Thoracic aorta (tissue), 2 donors: ENCODE data around the gene ZNF654. TPM values are rescaled to one million over a fixed set of nuclear protein-coding genes. Genes with fewer than 3 reads are reported as not detected.

Experiments used
- ATAC-seq: fragments of 150-250 bp; one replicate; pipeline ENCODE4 v1.8.0; 2017; ENCODE audit warnings: low read depth; ENCODE audit not compliant: insufficient number of reproducible peaks, low FRiP score
- DNase-seq: peaks from one replicate; pipeline ENCODE4 v3.0.0-alpha.2; 2020; ENCODE audit warnings: low spot score
- H3K27ac ChIP-seq, 2 donors: fragments of 200-600 bp; sonication (generic); 1 replicate in 1 of 2; 2 replicates in 1 of 2; pipeline ENCODE4 v1.5.1; 2016; ENCODE audit warnings: mild to moderate bottlenecking in 2 of 2, moderate library complexity in 2 of 2
- H3K27me3 ChIP-seq: fragments of 200-600 bp; sonication (generic); replicated peaks from 2 replicates; pipeline ENCODE4 v1.6.0; 2016; ENCODE audit warnings: mild to moderate bottlenecking; ENCODE audit not compliant: insufficient read depth
- H3K36me3 ChIP-seq: fragments of 200-600 bp; sonication (generic); one replicate; pipeline ENCODE4 v1.5.1; 2016
- H3K4me1 ChIP-seq, 2 donors: fragments of 200-600 bp; sonication (generic); 1 replicate in 1 of 2; 2 replicates in 1 of 2; pipeline versions ENCODE4 v1.5.1 to v1.6.0; 2016; ENCODE audit warnings: low read depth in 2 of 2, mild to moderate bottlenecking in 1 of 2; ENCODE audit not compliant: control insufficient read depth in 1 of 2
- H3K4me3 ChIP-seq: fragments of 200-600 bp; sonication (generic); 2 replicates; pipeline ENCODE4 v1.5.1; 2016; ENCODE audit warnings: mild to moderate bottlenecking
- H3K9me3 ChIP-seq: fragments of 200-600 bp; sonication (generic); 2 replicates; pipeline ENCODE4 v1.5.1; 2016
- total RNA-seq, 2 donors: library from RNA; depleted of rRNA; stranded (reverse); fragments of >200 nt; gene quantifications; one replicate each; pipeline versions ENCODE4 v1.1.0 to v1.2.3, GENCODE V29; 2016
- TF ChIP-seq, protein P1 (sequence below): fragments of 200-600 bp; sonication (generic); IDR thresholded peaks from one replicate; pipeline ENCODE4 v1.5.1; 2019; ENCODE audit warnings: antibody characterized with exemption

ZNF654 gene
- total RNA-seq, 2 donors from 2014 or later: 7.7 to 15.4 TPM

DNA sequence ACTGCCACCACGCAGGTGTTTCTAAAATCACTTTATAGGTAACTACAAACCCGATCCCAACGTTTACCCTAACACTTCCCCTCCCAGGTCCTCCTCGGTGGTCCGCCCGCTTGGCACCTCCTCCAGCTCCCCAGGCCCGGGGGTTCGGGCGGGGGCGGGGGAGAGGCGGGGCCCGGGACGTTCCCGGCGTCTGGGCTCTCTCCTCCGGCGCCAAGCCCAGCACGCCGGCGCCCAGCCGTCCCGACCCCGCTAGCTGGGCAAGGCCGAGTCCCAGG is 812 bp upstream of the ZNF654 start:
- ATAC-seq: no peak
- Histone ChIP-seq H3K9me3 (no peaks in the 10 kb centered on the region), H3K4me1 (peaks cover 32 to 41% of the 10 kb centered on the region in 2 donors), H3K36me3 (peaks cover 11% of the 10 kb centered on the region), H3K4me3 (peak overlapping the region; percentile 97), H3K27me3 (no peaks in the 10 kb centered on the region), H3K27ac (peak overlapping the region; percentile 98)
- TF ChIP-seq, protein P1, sequence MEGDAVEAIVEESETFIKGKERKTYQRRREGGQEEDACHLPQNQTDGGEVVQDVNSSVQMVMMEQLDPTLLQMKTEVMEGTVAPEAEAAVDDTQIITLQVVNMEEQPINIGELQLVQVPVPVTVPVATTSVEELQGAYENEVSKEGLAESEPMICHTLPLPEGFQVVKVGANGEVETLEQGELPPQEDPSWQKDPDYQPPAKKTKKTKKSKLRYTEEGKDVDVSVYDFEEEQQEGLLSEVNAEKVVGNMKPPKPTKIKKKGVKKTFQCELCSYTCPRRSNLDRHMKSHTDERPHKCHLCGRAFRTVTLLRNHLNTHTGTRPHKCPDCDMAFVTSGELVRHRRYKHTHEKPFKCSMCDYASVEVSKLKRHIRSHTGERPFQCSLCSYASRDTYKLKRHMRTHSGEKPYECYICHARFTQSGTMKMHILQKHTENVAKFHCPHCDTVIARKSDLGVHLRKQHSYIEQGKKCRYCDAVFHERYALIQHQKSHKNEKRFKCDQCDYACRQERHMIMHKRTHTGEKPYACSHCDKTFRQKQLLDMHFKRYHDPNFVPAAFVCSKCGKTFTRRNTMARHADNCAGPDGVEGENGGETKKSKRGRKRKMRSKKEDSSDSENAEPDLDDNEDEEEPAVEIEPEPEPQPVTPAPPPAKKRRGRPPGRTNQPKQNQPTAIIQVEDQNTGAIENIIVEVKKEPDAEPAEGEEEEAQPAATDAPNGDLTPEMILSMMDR: no peak
- DNase-seq: no peak

DNA sequence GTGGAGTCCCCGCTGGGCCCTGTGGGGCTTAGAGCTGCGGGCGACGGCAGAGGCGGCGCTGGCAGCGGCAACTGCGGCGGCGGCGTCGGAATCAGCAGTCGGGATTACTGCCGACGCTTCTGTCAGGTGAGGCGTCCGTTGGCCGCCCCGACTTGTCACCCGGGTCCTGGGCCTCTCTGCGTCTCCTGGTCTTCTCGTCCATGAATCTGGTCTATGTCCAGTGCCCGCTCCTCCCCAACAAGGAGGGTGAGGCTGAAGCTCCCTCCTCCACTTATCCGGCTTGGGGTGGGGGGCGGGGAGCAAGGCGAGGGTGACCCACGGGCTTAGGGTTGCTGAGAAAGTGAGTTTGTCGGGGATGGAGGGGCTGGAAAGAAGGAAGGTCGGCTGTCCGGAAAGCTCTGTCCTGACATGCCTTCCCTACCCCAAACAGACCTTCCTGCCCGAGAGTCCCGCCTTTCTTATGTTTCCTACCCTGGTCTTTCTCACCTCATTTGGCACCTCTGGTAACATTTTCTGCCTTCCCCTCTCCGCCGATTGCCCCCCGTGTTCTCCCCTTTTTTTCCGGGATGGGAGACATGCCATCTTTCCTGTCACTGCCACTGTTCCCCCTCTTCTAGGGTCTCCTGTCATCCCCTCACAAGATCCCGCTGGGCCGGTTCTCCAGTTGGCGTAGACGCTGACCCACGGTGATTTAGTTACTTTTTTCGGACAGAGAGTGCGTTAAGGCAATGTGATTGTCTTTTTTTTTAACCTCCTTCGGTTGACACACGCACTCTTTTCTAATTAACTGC is 520 bp downstream of the ZNF654 start:
- peak overlapping the region; percentile 97 for H3K4me3 ChIP-seq
- H3K9me3 ChIP-seq: no peaks in the 10 kb centered on the region
- peaks cover 35 to 41% of the 10 kb centered on the region in 2 donors for H3K4me1 ChIP-seq
- no peak for DNase-seq
- TF ChIP-seq, protein P1: no peak
- peak overlapping the region; percentile 83 to 98 for H3K27ac ChIP-seq
- H3K36me3 ChIP-seq: peaks cover 11% of the 10 kb centered on the region
- ATAC-seq: peak; percentile 0
- H3K27me3 ChIP-seq: no peaks in the 10 kb centered on the region

DNA sequence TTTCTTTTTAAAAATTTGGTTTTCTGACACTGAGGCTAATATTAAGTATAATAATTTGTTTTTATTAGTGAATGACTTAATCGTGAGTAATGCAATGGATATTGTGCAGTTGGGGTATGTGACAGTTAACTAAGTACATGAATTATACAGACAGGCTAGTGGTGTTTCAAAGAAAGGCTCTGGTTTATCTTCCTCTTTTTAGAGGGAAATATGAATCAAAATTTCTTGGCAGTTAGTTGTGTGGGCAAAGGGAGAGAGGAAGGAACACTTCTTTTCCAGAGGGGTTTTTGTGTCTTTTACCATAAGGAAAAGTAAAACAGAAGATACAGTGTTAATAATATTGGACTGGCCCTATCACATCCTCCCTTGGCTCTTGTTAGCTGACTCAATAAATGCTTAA is 2.7 kb downstream of the ZNF654 start:
- Histone ChIP-seq H3K9me3 (no peaks in the 10 kb centered on the region), H3K4me1 (peaks cover 40 to 47% of the 10 kb centered on the region in 2 donors), H3K36me3 (no peaks in the 10 kb centered on the region), H3K4me3 (peak overlapping the region; percentile 97), H3K27me3 (no peaks in the 10 kb centered on the region), H3K27ac (no peak overlapping the region)
- ATAC-seq: no peak
- no peak for DNase-seq
- TF ChIP-seq, protein P1: no peak

DNA sequence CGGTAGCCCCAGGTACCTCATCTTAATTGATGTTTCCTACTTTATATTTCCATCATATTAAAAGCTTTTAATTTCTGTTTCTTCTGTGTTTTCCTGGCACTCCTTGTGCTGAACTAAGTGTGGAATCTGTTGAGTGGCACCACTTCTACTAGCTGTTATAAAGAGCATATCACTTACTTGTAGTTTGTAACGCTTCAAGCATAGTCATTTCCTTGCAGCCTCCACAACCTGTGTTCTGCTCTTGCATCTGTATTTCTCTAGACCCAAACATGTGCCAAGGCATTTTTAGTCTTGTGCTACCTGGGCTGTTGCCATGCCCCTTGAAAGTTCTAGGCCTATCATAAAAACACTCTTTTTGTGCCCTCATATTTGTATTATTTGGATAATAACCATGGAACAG is 16.0 kb downstream of the ZNF654 start:
- DNase-seq: no peak
- TF ChIP-seq, protein P1: no peak
- ATAC-seq: no peak
- no peaks in the 10 kb centered on the region for H3K27me3 ChIP-seq
- peaks cover 13 to 32% of the 10 kb centered on the region in 2 donors for H3K4me1 ChIP-seq
- H3K36me3 ChIP-seq: no peaks in the 10 kb centered on the region
- H3K9me3 ChIP-seq: no peaks in the 10 kb centered on the region
- H3K27ac ChIP-seq: no peak overlapping the region
- no peak overlapping the region for H3K4me3 ChIP-seq

DNA sequence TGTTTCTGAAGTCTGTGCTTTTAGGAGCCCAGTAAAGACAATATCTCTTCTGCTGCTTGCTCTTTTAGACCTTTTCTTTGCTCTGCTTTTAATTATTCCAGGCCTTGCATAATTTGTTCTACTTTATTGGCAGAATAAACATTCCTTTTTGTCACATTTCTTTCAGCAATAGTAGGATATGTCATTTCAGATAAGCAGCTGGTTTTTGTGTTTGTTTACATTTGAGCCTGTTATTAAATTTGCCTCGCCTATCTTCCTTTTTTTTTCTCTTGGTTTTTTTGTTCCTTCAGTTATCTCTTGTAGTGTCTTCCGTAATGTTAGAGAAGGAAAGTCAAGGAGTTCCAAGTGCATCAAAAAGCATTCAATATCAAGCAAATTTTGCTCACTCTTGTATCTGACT is 16.4 kb downstream of the ZNF654 start:
- Histone ChIP-seq H3K27me3 (no peaks in the 10 kb centered on the region), H3K4me1 (peaks cover 13 to 33% of the 10 kb centered on the region in 2 donors), H3K9me3 (no peaks in the 10 kb centered on the region), H3K27ac (no peak overlapping the region), H3K36me3 (no peaks in the 10 kb centered on the region), H3K4me3 (no peak overlapping the region)
- TF ChIP-seq, protein P1: no peak
- no peak for DNase-seq
- ATAC-seq: no peak
